Endodermal cell (in vitro differentiated cells): ENCODE measurements around the gene CDH4. TPM values are rescaled to one million over a fixed set of nuclear protein-coding genes. Genes with fewer than 3 reads are reported as not detected.

Experiments
- DNase-seq: peaks from one replicate; pipeline ENCODE4 v3.0.0-alpha.2; 2017
- H3K27ac ChIP-seq: 2 replicates; pipeline ENCODE4 v1.5.1; 2013; ENCODE audit warnings: mild to moderate bottlenecking, low read depth, low read length, moderate library complexity
- H3K27me3 ChIP-seq: 2 replicates; pipeline ENCODE4 v1.6.1; 2013; ENCODE audit warnings: mild to moderate bottlenecking, low read length, moderate library complexity; ENCODE audit not compliant: insufficient read depth, control insufficient read depth, poor library complexity, severe bottlenecking
- H3K36me3 ChIP-seq: 2 replicates; pipeline ENCODE4 v1.7.0; 2013; ENCODE audit warnings: mild to moderate bottlenecking, low read length, moderate library complexity; ENCODE audit not compliant: control insufficient read depth, insufficient read depth
- H3K4me1 ChIP-seq: one replicate; pipeline ENCODE4 v1.7.0; 2013; ENCODE audit warnings: low read length; ENCODE audit not compliant: control insufficient read depth, insufficient read depth
- H3K4me3 ChIP-seq: 2 replicates; pipeline ENCODE4 v1.5.1; 2013; ENCODE audit warnings: mild to moderate bottlenecking, low read length, moderate library complexity
- H3K9ac ChIP-seq: 2 replicates; pipeline ENCODE4 v1.6.1; 2013; ENCODE audit warnings: mild to moderate bottlenecking, low read length, moderate library complexity; ENCODE audit not compliant: poor library complexity, severe bottlenecking; ENCODE audit errors: extremely low read depth
- H3K9me3 ChIP-seq: 2 replicates; pipeline ENCODE4 v1.6.1; 2013; ENCODE audit warnings: mild to moderate bottlenecking, low read length, moderate library complexity; ENCODE audit not compliant: control insufficient read depth
- H3K27ac Mint-ChIP-seq: 2 replicates; pipeline ENCODE4 v1.8.0; 2020; ENCODE audit warnings: mixed read lengths
- H3K27me3 Mint-ChIP-seq: 2 replicates; pipeline ENCODE4 v1.8.0; 2021; ENCODE audit warnings: mild to moderate bottlenecking, mixed read lengths; ENCODE audit not compliant: insufficient read depth
- H3K36me3 Mint-ChIP-seq: 2 replicates; pipeline ENCODE4 v1.8.0; 2020; ENCODE audit warnings: low read depth, mixed read lengths
- H3K4me1 Mint-ChIP-seq: 2 replicates; pipeline ENCODE4 v1.8.0; 2020; ENCODE audit warnings: mixed read lengths
- H3K4me3 Mint-ChIP-seq: 2 replicates; pipeline ENCODE4 v1.8.0; 2020; ENCODE audit warnings: mild to moderate bottlenecking, moderate library complexity, mixed read lengths
- H3K9me3 Mint-ChIP-seq: 2 replicates; pipeline ENCODE4 v1.8.0; 2020; ENCODE audit warnings: mild to moderate bottlenecking, mixed read lengths
- WGBS, 2 experiments: methylation state at CpG; one replicate each; pipeline versions ENCODE4 v1.1.5 to v1.1.7; 2013; ENCODE audit warnings: missing lambda C conversion rate in 2 of 2, mixed read lengths in 1 of 2; ENCODE audit not compliant: insufficient coverage in 1 of 2, insufficient read length in 1 of 2; 5-methylcytosine and 5-hydroxymethylcytosine counted together
- total RNA-seq, 2 donors: library from RNA; stranded (reverse); fragmentation: NEBNext Ultra II Directional in 1 of 2; extraction: Animal tissue kit (Norgen Biotek cat#: 25700) in 1 of 2; gene quantifications; 2 replicates in 1 of 2; 3 replicates in 1 of 2; pipeline ENCODE4 v1.2.1, GENCODE V29; 2021
- TF ChIP-seq, protein P1 (sequence below): fragments of 200-600 bp; sonication (generic); conservative IDR thresholded peaks from 2 replicates; pipeline ENCODE4 v1.5.0; 2021; ENCODE audit warnings: antibody characterized with exemption, mild to moderate bottlenecking

The CDH4 gene
- total RNA-seq, 2 donors from 2014 or later = 1.8 to 5.8 TPM

DNA sequence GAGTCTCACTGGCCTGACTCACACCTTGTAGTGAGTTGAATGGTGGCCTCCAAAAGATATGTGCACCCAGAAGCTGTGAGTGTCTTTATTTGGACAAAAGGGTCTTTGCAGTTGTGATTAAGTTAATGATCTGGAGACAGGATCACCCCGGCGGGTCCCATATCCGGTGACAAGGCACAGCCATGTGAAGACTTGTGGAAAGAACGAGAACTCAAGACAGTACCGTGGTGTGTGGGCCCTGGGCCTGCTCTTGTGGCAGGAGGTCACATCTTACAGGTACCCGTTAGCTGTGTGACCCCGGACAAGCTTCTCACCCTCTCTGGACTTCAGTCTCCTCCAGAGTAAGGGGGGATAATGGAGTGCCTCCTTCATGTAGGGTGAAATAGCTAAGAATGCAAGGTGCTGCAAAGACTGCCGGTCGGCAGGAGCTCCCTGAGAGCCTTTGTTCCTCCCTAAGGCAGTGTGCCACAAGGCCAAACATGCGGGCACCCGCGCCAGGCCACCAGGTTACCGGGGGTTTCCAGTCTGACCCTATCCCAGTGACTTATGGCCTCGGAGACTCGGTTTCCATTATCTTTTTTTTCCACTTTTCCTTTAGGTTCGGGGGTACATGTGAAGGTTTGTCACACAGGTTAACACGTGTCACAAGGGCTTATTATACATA, 39.2 kb downstream of the CDH4 start:
- DNase-seq = no peak
- Histone ChIP-seq H3K9ac (no peak overlapping the region), H3K9me3 (no peaks in the 10 kb centered on the region), H3K36me3 (no peaks in the 10 kb centered on the region), H3K27ac (no peak overlapping the region), H3K4me1 (no peaks in the 10 kb centered on the region), H3K27me3 (no peaks in the 10 kb centered on the region), H3K4me3 (no peak overlapping the region)
- WGBS, 2 experiments = 92 to 99% methylated on average over 12 to 17 of the region's 17 CpGs
- H3K4me3 Mint-ChIP-seq = no peak overlapping the region
- peaks cover 11% of the 10 kb centered on the region for H3K27me3 Mint-ChIP-seq
- no peaks in the 10 kb centered on the region for H3K4me1 Mint-ChIP-seq
- TF ChIP-seq, protein P1, sequence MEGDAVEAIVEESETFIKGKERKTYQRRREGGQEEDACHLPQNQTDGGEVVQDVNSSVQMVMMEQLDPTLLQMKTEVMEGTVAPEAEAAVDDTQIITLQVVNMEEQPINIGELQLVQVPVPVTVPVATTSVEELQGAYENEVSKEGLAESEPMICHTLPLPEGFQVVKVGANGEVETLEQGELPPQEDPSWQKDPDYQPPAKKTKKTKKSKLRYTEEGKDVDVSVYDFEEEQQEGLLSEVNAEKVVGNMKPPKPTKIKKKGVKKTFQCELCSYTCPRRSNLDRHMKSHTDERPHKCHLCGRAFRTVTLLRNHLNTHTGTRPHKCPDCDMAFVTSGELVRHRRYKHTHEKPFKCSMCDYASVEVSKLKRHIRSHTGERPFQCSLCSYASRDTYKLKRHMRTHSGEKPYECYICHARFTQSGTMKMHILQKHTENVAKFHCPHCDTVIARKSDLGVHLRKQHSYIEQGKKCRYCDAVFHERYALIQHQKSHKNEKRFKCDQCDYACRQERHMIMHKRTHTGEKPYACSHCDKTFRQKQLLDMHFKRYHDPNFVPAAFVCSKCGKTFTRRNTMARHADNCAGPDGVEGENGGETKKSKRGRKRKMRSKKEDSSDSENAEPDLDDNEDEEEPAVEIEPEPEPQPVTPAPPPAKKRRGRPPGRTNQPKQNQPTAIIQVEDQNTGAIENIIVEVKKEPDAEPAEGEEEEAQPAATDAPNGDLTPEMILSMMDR = no peak
- peaks cover 3% of the 10 kb centered on the region for H3K9me3 Mint-ChIP-seq
- no peaks in the 10 kb centered on the region for H3K36me3 Mint-ChIP-seq
- no peak overlapping the region for H3K27ac Mint-ChIP-seq

DNA sequence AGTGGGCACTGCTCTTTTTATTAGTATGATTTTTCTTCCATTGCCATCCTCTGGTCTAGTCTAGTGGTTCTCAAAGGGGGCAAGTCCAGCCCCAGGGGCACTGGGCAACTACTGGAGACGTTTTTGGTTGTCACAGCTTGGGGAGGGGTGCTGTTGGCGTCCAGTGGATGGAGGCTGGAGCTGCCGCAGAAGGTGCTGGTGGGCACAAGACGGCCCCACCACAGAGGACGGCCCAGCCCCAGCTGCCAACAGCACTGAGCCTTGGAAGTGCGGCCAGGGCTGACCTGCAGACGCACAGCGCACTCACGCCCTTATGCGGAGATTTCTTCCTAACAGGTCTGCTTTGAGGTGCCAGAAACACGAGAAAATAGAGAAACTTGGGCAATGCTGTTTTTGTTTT, 40.3 kb downstream of the CDH4 start:
- H3K4me1 Mint-ChIP-seq = no peaks in the 10 kb centered on the region
- Histone ChIP-seq H3K27ac (no peak overlapping the region), H3K9ac (no peak overlapping the region), H3K36me3 (no peaks in the 10 kb centered on the region), H3K4me1 (no peaks in the 10 kb centered on the region), H3K9me3 (no peaks in the 10 kb centered on the region), H3K27me3 (no peaks in the 10 kb centered on the region), H3K4me3 (no peak overlapping the region)
- H3K4me3 Mint-ChIP-seq = no peak overlapping the region
- H3K27ac Mint-ChIP-seq = no peak overlapping the region
- peaks cover 3% of the 10 kb centered on the region for H3K9me3 Mint-ChIP-seq
- TF ChIP-seq, protein P1 = no peak
- WGBS, 2 experiments = 94% methylated on average over 10 to 11 of the region's 11 CpGs
- no peak for DNase-seq
- peaks cover 10% of the 10 kb centered on the region for H3K27me3 Mint-ChIP-seq
- H3K36me3 Mint-ChIP-seq = no peaks in the 10 kb centered on the region

- no peak overlapping the region for H3K4me3 ChIP-seq
Observed at GRCh38 chr20:61292821-61293612, 41.0 kb downstream of the CDH4 start.

More at GRCh38 chr20:61292821-61293612, 41.0 kb downstream of the CDH4 start:
- no peak overlapping the region for H3K27ac ChIP-seq
- H3K9me3 ChIP-seq = no peaks in the 10 kb centered on the region
- no peak overlapping the region for H3K4me3 Mint-ChIP-seq
- no peaks in the 10 kb centered on the region for H3K36me3 Mint-ChIP-seq
- no peaks in the 10 kb centered on the region for H3K4me1 ChIP-seq
- no peaks in the 10 kb centered on the region for H3K4me1 Mint-ChIP-seq
- peaks cover 3% of the 10 kb centered on the region for H3K9me3 Mint-ChIP-seq
- TF ChIP-seq, protein P1 = no peak
- no peak overlapping the region for H3K9ac ChIP-seq
- no peaks in the 10 kb centered on the region for H3K27me3 ChIP-seq
- no peak for DNase-seq
- 92 to 97% methylated on average over 14 to 19 of the region's 19 CpGs for WGBS, 2 experiments
- no peak overlapping the region for H3K27ac Mint-ChIP-seq
- no peaks in the 10 kb centered on the region for H3K36me3 ChIP-seq
- H3K27me3 Mint-ChIP-seq = peaks cover 15% of the 10 kb centered on the region
